Endothelial cell of umbilical vein (primary cell): Measurements from ENCODE around the gene GPR4.

Experiments used
- CTCF ChIP-seq, 2 donors: IDR thresholded peaks; 1 replicate in 1 of 2; 2 replicates in 1 of 2; pipeline ENCODE4 v1.5.1; 2011; ENCODE audit warnings: low read length in 2 of 2, mild to moderate bottlenecking in 2 of 2, moderate library complexity in 2 of 2, control low read depth in 1 of 2, inconsistent platforms in 1 of 2, low read depth in 1 of 2; ENCODE audit not compliant: insufficient read depth in 1 of 2; ENCODE audit errors: extremely low read depth in 1 of 2
- EZH2 ChIP-seq: IDR thresholded peaks from 2 replicates; pipeline ENCODE4 v1.6.1; 2012; ENCODE audit warnings: borderline replicate concordance, low read depth, mild to moderate bottlenecking, moderate library complexity, low read length, inconsistent platforms; ENCODE audit not compliant: severe bottlenecking
- FOS ChIP-seq: IDR thresholded peaks from 2 replicates; pipeline ENCODE4 v1.6.1; 2011; ENCODE audit warnings: mild to moderate bottlenecking, low read length, moderate library complexity, borderline replicate concordance; ENCODE audit not compliant: insufficient read depth
- JUN ChIP-seq: IDR thresholded peaks from 2 replicates; pipeline ENCODE4 v1.6.1; 2011; ENCODE audit warnings: borderline replicate concordance, low read depth; ENCODE audit not compliant: insufficient read length, insufficient read depth
- POLR2A ChIP-seq: IDR thresholded peaks from 2 replicates; pipeline ENCODE4 v1.6.1; 2012; ENCODE audit warnings: low read depth, mild to moderate bottlenecking, control low read depth, low read length
- POLR2AphosphoS5 ChIP-seq: IDR thresholded peaks from 2 replicates; pipeline ENCODE4 v1.6.1; 2012; ENCODE audit warnings: low read depth, mild to moderate bottlenecking, control low read depth, low read length, moderate library complexity; ENCODE audit not compliant: insufficient read depth

- TF ChIP-seq CTCF (IDR thresholded peaks at IDR 0.05; ENCODE audit: extremely low read depth in 1 of 2, insufficient read depth in 1 of 2, low read depth in 1 of 2, low read length in 2 of 2) (no peak), POLR2A (no peak), JUN (no peak), EZH2 (no peak), POLR2AphosphoS5 (no peak), FOS (no peak)
These were observed 37.8 kb downstream of the GPR4 start for GRCh38 chr19:45564131-45564780.
